Right forelimb (tissue), 1 donor: ENCODE results near the gene PHKG2.

Experiments used
- DNase-seq: peaks from one replicate; pipeline ENCODE4 v3.0.0-alpha.2; 2018

The PHKG2 gene

DNA sequence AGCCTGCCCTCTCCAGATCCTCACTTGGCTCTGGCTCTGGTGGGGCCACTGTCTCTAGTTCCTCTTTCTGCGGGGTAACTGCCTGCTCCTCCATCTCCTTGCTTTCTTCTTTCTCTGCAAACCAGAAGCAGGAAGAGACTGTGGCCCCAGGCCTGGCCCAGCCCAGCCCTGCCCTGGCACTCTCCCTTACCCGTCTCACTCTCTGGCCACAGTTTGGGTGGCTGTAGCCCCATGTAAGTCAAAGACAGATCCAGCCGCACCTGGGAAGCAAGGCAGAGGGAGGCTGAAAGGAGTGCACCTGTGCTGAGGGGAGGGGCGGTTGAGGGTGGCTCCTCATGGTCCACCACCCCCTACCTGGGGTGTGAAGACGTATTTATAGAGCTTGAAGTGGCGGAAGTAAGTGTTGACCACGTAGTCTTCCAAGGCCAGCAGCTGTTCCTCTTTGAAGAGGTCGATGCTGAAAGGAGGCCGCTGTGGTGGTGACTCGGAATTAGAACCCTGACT is 10.8 kb downstream of the PHKG2 start:
- DNase-seq = no peak

DNA sequence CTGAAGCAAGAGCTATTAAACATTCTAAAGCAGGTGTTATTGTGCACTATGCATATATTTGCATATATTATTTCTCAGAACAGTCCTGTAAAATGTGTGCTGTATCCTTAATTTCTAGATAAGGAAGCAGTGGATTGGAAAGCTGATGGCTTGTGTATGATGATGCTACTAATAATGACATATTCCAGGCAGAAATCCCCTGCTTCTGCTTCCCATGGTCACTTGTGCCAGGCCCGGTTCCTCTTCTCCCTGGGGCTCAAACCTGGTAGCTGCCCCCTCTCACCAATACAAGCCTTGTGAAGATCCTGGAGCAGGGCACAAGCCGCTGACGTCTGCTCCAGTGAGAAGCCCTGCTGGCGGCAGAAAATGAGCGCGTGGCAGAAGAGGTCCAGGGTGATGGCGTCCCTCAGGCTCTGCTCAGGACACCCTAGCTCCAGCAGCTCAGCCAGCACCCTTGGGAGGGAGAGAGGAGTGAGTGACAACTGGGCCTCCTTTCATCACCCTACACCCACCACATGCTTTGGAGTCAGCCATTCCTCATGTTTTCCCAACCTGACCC is 11.9 kb downstream of the PHKG2 start:
- no peak for DNase-seq

DNA sequence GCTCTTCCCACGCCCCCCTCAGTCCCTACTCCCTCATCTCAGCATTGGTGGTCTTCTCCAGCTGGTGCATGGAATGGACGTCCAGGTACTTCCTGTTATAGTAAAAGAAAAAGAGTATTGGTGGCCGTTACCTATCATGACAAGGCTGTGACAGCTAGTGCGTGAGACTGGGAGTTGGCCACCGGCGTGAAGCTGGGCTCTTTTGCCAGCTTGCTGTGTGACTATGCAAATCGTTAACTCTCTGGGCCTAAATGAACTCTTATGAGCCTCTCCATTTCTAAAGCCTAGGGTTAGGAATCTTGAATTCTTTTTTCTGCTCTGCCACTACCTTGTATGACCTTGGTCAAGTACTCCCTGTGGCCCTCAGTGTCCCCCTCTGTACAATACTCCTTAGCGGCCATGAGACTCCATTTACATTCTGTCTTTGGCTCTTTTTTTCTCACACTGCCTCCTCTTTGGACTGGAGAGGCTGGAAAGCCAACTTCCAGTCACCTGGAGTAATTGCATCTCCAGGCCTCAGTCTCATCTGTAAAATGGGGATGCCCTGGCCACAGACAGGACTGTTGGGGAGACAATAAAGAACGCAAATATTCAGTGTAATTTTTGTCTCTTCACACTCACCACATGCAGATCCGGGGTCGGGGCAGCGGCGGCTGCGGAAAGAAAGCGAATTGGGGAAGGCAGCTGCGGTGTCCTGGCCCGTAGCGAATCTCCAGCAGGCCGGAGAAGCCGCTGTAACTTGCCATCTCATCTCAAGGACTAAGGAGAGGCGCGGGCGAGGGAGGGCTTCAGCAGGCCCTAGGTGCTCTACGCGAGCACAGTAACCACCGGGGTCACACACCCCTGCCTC is 12.6 kb downstream of the PHKG2 start:
- no peak for DNase-seq

DNA sequence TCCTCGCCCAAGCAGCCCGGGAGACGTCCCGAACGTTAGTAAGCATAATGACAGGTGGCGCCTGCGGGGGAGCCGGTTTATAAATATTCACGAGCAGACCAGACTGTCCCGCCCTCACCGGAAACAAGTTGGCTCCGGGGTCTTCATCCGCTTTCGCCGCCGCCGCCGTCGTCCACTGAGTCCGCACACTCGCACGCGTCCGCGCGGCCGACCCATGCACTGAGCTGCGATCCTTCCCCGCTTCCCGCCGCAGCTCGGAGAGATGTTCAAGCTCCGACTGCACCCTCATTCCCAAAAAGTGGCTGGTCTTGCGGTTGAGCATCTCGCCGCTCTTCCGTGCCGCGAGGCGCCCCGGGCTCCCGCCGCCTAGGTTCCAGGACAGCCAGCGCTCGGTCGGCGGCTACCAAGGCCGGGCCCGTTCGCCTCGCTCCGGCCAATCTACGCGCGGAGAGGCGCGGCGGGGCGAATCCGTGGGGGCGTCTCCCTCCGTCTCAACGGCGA is 13.3 kb downstream of the PHKG2 start:
- no peak for DNase-seq

DNA sequence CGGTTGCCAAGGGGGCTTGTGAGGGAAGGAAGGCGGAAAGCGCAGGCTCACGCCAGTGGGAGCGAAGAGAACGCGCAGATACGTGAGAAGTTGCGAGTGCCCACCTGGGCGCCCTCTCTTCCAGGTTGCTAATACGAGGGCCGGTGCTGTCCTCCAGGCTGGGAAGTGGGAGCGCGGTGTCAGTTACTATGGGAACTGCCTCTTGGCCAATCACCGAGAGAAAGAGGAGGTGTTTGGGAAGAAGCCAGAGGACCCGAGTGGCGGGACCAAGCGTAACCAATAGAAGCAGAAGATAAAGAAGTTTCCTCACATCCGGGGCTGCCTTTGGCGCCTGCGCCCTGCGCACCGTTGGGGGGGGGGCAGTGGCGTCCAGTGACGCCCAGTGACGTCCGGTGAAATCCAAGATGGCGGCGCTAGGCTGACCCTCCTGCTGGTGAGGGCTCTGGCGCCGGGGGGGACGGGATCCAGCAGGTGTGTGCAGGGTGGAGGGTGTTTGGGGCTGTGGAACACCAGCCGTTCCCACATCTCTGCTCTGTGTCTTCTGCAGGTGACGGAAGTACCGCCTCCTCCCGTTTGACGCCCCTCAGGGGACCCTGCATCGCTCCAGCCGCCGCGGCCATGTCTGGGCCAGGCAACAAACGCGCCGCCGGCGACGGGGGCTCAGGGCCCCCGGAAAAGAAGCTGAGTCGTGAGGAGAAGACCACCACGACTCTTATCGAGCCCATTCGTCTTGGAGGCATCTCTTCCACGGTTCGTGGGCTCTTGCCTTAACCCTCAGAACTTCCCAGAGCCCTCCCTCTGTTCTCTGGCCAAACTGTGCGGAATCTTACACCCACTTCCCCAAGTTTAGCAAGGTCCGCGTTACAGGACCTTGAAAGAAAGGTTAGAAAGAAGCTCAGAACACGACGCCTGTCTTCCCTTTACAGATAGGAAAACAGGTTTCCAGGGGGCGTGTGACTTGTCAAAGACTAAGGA is 14.0 kb downstream of the PHKG2 start, which contains the start of the genes CFAP119 and RNF40:
Gene CFAP119, minus strand, starts transcription at position 135 of the 975 bp plus-strand sequence. CDS start 314 bp downstream, outside the sequence.
Gene RNF40, plus strand, starts transcription at position 395 of the 975 bp plus-strand sequence. Its CDS starts 224 bp downstream, at position 619.
- DNase-seq = peak; percentile 99

DNA sequence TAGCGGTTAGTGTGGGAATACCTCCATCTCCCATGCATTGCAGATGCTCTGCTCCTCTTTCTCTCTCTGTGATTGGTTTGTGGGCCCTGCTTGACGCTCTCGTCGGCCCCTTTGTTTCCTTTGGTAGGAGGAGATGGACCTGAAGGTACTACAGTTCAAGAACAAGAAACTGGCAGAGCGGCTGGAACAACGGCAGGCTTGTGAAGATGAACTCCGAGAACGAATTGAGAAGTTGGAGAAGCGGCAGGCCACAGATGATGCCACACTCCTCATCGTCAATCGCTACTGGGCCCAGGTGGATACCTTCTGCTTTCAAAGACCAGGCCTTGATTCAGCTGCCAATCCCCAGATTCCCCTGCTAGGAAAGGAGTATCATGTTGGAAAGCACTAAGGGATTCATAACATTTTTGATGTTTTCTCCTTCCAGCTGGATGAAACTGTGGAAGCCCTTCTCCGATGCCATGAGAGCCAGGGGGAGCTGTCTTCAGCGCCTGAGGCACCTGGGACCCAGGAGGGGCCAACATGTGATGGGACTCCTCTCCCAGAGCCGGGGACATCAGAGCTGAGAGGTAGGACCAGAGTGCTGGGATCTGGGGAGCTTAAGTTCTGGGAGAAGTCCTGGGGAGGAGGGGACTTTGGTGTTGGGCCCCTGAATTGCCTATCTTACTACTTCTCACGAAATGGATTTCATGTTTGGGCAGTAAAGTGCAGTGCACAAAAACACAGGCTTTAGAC is 14.9 kb downstream of the PHKG2 start:
- no peak for DNase-seq

DNA sequence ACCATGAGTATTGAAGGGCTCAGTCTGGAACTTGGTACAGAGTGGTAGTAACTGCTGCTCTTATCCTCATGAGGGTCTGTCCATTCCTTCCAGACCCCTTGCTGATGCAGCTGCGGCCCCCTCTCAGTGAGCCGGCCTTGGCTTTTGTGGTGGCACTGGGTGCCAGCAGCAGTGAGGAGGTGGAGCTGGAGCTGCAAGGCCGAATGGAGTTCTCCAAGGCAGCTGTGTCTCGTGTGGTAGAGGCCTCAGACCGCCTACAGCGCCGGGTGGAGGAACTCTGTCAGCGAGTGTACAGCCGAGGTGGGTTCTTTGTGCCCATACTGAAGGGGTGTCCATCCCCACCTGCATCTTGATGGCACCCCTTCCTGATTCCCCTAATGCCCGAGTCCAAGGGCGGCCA is 15.9 kb downstream of the PHKG2 start:
- DNase-seq = no peak

DNA sequence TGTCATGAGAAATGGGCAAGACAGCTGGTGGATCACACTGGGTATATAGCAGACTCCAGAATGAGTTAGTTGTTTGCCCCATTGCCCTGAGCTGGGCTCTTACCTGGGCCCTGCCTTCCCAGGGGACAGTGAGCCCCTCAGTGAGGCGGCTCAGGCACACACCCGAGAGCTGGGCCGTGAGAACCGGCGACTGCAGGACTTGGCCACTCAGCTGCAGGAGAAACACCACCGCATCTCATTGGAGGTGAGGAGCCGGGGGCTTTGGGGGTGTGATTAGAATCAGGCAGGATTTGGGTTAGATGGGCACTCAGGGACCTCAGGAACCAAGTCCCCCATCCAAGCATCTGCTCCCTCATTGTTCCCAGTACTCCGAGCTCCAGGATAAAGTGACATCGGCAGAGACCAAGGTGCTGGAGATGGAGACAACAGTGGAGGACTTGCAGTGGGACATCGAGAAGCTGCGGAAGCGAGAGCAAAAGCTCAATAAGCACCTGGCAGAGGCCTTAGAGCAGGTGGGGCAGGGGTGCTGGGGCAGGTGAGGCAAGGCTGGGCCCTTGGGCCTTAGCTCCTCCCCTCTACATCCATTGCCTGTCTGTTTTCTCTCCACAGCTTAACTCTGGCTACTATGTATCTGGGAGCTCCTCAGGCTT is 16.7 kb downstream of the PHKG2 start:
- no peak for DNase-seq

DNA sequence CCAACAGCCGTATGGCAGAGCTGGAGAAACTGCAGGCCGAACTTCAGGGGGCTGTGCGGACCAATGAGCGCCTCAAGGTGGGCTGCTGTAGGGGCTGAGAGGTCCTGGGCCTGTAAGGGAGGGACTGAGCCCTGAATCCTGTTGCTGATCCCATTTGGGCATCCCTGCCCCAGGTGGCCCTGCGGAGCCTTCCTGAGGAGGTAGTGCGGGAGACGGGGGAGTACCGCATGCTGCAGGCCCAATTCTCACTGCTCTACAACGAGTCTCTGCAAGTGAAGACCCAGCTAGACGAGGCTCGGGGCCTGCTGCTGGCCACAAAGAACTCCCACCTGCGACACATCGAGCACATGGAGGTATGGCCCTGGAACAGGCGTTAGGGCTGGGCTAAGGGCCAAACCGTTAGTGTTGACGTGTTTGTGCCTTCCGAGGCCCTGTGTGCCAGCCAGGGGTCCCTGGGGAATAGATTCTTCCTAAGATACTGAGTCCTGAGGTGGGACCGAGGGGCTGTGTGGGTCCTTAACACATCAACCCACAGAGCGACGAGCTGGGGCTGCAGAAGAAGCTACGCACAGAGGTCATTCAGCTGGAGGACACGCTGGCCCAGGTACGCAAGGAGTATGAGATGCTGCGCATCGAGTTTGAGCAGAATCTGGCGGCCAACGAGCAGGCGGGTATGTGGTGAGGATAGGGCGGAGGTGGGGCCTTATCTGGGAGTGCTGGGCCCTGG is 18.1 kb downstream of the PHKG2 start:
- no peak for DNase-seq

DNA sequence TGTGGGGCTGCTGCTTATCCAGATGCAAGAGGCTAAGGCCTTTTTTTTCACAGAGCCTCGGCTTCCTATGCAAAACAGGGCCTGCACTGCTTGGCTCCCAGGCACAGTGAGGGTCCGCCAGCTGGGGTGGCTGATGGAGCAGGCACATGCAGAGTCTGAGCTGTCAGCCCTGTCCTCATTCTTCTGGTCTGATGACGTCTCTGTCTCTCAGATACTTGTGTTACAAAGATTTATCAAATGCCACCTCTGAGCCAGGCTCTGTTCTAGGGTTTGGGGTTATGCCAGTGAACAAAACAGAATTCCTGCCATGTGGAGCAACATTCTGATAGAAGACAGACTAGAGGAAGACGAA is 18.7 kb downstream of the PHKG2 start:
- DNase-seq = no peak

DNA sequence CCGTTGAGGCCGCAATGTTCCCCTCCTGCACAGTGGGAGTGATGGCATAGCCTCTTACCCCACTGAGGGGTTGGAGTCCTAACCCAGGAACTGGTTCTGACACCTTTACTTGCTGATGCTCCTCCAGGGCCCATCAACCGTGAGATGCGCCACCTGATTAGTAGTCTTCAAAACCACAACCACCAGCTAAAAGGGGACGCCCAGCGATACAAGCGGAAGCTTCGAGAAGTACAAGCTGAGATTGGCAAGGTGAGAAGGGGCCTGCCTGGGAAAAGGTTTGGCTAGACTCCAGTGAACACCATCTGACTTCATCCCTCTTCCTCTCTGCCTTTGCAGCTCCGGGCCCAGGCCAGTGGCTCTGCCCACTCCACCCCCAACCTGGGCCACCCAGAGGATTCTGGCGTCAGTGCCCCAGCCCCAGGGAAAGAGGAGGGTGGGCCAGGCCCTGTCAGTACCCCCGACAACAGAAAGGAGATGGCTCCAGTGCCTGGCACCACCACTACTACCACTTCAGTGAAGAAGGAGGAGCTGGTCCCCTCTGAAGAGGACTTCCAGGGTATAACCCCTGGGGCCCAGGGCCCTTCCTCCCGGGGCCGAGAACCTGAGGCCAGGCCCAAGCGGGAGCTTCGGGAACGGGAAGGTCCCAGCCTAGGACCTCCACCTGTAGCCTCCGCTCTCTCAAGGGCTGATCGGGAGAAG is 19.7 kb downstream of the PHKG2 start:
- DNase-seq = no peak

DNA sequence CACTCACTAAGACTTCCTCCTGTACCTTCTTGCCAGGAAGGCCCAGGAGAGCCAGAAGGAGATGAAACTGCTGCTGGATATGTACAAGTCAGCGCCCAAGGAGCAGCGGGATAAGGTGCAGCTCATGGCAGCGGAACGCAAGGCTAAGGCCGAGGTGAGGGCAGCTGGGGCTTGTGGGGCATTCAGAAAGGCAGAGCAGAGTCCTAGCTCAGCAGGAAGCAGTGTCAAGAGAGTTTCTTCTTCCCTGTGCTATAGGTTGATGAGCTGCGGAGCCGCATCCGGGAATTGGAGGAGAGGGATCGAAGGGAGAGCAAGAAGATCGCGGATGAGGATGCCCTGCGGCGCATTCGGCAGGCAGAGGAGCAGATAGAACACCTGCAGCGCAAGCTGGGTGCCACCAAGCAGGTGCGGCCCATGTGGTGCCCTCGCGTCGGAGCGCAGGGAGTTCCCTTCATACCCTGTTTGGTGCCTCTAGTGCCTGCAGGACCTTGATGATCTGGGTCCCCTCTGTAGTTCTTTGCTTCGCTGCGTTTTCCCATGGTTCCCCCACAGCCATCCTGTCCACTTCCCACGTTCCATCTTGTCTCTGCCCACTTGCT is 20.5 kb downstream of the PHKG2 start:
- no peak for DNase-seq

DNA sequence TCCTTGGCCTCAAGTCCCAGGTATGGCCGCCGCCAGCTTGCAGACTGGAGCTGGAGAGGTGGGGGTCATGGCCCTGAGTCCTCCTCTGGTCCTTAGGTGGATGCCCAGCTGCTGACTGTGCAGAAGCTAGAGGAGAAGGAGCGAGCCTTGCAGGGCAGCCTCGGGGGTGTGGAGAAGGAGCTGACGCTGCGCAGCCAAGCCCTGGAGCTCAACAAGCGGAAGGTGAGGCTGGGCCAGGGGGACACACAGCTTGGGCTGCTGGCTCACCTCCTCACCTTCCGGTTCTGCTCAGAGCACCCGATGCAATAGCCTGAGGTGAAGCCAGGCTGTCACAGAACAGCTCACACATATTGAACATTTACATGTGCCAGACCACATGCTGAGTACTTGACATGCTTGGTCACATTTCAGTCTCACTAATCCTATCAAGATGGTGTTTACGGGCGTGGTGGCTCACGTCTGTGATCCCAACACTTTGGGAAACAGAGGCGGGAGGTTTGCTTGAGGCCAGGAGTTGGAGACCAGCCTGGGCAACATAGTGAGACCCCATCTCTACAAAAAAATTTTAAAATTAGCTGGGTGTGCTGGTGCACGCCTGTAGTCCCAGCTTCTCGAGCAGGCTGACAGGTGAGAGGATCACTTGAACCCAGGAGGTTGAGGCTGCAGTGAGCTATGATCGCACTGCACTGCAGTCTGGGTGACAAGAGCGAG is 21.3 kb downstream of the PHKG2 start:
- DNase-seq = no peak

DNA sequence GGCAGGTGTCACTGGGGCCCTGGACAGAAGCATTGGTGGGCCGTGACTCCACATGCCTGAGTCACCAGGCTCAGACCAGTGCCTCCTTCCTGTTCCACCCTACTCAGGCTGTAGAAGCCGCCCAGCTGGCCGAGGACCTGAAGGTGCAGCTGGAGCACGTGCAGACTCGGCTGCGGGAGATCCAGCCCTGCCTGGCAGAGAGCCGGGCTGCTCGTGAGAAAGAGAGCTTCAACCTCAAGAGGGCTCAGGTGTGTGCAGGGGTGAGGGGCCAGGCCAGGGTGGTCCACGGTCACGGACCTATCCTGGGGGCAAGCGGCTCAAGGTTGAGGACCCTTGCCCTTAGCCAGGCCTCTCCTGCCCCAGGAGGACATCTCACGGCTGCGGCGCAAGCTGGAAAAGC is 23.5 kb downstream of the PHKG2 start:
- no peak for DNase-seq

DNA sequence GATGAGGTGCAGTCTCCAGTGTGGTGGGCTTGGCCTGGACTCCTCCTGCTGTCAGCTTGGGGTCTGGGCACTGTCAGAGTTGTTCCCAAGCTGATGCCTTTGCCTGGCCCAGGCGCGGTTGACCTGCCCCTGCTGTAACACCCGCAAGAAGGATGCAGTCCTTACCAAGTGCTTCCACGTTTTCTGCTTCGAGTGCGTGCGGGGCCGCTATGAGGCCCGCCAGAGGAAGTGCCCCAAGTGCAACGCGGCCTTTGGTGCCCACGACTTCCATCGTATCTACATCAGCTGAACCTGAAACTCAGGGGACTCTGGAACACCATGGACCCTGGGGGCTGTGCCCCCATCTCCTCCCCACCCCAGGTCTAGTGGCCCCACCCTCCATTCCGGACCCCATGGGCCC is 25.6 kb downstream of the PHKG2 start:
- no peak for DNase-seq

DNA sequence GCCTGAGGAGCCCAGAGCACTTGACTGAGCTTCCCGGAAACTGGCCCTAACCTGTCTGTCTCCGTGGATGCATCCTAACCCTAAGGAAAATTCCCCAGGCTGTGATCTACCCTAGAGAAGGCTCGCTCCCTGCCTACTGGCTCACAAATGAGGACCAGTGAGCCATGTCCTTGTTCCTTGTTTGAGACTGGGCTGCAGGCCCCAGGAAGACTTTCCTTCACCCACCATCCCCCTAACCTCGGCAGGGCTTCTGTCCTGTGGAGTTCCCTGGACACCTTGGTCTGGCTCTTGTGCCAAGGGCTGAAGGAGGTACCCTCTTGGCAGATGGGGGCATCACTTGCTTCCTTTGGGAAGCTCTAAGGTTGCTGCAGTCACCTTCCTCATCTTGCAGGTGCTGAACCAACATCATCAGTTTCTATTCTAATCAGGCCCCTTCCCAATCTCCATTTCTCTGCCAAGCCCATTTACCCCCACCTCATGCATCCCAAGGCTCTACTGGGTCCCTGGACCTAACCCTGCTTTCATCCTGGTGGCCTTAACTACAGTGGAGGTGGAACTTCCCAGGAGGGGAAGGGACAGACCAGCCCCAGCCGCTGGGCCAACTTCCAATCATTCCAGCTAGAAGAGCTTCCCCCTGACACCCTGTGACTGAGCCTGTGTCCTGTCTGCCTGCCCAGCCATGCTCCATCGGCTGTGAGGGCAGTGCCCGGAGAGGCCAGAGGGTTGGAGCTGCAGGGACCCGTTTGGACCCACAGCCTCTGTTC is 26.3 kb downstream of the PHKG2 start:
- DNase-seq = no peak

DNA sequence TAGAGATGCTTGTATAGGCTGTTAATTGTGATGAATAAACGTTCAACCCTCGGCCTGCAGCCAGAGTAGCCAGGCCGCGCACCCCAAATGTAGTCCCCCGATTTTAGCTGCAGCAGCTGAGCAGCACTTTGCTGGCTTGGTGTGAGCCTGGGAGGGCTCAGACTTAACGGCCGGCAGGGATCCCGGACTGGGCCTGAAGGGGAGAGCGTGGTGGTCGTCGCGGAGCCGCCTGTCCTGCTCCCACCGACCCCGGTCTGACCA is 26.8 kb downstream of the PHKG2 start:
- DNase-seq = no peak

DNA sequence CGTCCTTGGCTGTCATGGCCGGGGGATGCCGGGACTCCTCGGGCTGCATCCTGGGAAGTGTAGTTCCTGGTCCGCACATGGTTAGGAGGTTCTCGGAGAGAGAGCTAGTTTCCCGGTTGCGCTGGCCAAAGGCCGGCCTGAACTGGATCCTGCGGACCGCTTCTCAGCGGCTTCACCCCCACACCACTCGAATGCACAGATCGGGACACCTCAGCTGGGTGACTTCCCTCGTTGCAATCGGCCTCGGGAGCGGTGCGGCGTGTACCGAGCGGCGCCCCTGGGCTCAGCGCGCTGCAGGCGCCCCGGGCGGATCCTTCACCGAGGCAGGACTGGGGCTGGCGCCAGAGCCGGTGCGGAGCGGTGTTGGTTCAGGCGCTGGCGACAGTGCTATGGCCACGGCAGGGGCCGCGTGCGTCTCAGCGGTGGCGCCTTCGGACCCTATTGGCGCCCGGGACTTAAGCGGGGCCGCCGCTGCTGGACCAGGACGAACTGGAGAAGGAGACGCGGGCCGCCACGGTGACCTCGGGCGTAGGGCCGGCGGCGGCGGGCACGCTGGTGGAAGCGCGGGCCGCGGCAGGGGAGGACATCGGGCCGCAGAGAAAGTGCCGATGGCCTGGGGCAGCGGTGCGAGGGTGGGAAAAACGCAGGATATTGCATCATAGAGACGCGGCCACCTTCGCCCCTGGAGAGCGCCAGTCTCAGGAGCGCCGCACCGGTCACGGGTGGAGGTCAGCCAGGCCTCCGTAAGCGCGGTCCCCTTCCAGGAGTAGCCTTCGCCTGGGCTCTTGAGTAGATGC is 27.4 kb downstream of the PHKG2 start:
- DNase-seq = peak; percentile 89
